Measurements from ENCODE around the gene FLT3. TPM values are rescaled to one million over a fixed set of nuclear protein-coding genes. Genes with fewer than 3 reads are reported as not detected.

FLT3 gene
- total RNA-seq, 3 donors from 2014 or later = 0.98 to 1.4 (median 1.3) TPM

- Histone ChIP-seq H3K27ac (no peak overlapping the region), H3K36me3 (no peaks in the 10 kb centered on the region), H3K9me3 (no peaks in the 10 kb centered on the region), H3K4me3 (no peak overlapping the region), H3K4me1 (no peaks in the 10 kb centered on the region), H3K27me3 (peaks cover 0 to 14% of the 10 kb centered on the region in 2 donors)
- DNase-seq (ENCODE audit: low spot score in 2 of 2) = no peak
- intact Hi-C loops (cut with DNase I; ENCODE audit: low total_unique reads) = no loop called here
- no peak for TF ChIP-seq CTCF (IDR thresholded peaks at IDR 0.05)
Measured at GRCh38 chr13:27991881-27992280, 108.5 kb downstream of the FLT3 start.

- Histone ChIP-seq H3K27ac (no peak within 1 kb of the TSS), H3K27me3 (peaks cover 0 to 31% of the 10 kb centered on the region in 2 donors), H3K4me1 (no peaks in the 10 kb centered on the region), H3K36me3 (no peaks in the 10 kb centered on the region), H3K4me3 (no peak within 1 kb of the TSS), H3K9me3 (no peaks in the 10 kb centered on the region)
- intact Hi-C loops (cut with DNase I; ENCODE audit: low total_unique reads) = no loop called here
- no peak for DNase-seq (ENCODE audit: low spot score in 2 of 2)
- TF ChIP-seq POLR2AphosphoS5 (IDR thresholded peaks at IDR 0.05) (no peak), CTCF (IDR thresholded peaks at IDR 0.05) (no peak), POLR2A (IDR thresholded peaks at IDR 0.05) (no peak)
Measured at GRCh38 chr13:27988520-27988919, 111.9 kb downstream of the FLT3 start, which contains the start of gene URAD. TSS of gene URAD (minus strand) at chr13:27988693. CDS start at chr13:27988637, 56 bp downstream.

- no peak for DNase-seq (ENCODE audit: low spot score in 2 of 2)
- no peak for TF ChIP-seq POLR2A (IDR thresholded peaks at IDR 0.05)
- Histone ChIP-seq H3K36me3 (no peaks in the 10 kb centered on the region), H3K4me3 (no peak overlapping the region), H3K27ac (no peak overlapping the region), H3K9me3 (no peaks in the 10 kb centered on the region), H3K27me3 (peaks cover 0 to 59% of the 10 kb centered on the region in 2 donors), H3K4me1 (no peaks in the 10 kb centered on the region)
- intact Hi-C loops (cut with DNase I; ENCODE audit: low total_unique reads) = no loop called here
Measured at GRCh38 chr13:27985600-27985999, 114.8 kb downstream of the FLT3 start.

- H3K36me3 ChIP-seq = no peaks in the 10 kb centered on the region
- peaks cover 5 to 6% of the 10 kb centered on the region in 2 donors for H3K4me1 ChIP-seq
- H3K27me3 ChIP-seq = peaks cover 0 to 81% of the 10 kb centered on the region in 2 donors
- H3K4me3 ChIP-seq = no peak overlapping the region
- no peak for TF ChIP-seq CTCF (IDR thresholded peaks at IDR 0.05)
- no peak for TF ChIP-seq POLR2AphosphoS5 (IDR thresholded peaks at IDR 0.05)
- TF ChIP-seq POLR2A (IDR thresholded peaks at IDR 0.05) = no peak
- no peaks in the 10 kb centered on the region for H3K9me3 ChIP-seq
- DNase-seq (ENCODE audit: low spot score in 2 of 2) = no peak
- H3K27ac ChIP-seq = no peak overlapping the region
- intact Hi-C loops (cut with DNase I; ENCODE audit: low total_unique reads) = no loop called here
Measured at GRCh38 chr13:27982361-27982760, 118.0 kb downstream of the FLT3 start.

- intact Hi-C loops (cut with DNase I; ENCODE audit: low total_unique reads) = no loop called here
- Histone ChIP-seq H3K4me3 (no peak overlapping the region), H3K9me3 (no peaks in the 10 kb centered on the region), H3K27me3 (peaks cover 0 to 86% of the 10 kb centered on the region in 2 donors), H3K4me1 (peaks cover 5 to 6% of the 10 kb centered on the region in 2 donors), H3K36me3 (no peaks in the 10 kb centered on the region), H3K27ac (no peak overlapping the region)
- DNase-seq (ENCODE audit: low spot score in 2 of 2) = no peak
- TF ChIP-seq POLR2AphosphoS5 (IDR thresholded peaks at IDR 0.05) (no peak), POLR2A (IDR thresholded peaks at IDR 0.05) (no peak), CTCF (IDR thresholded peaks at IDR 0.05) (no peak)
Measured at GRCh38 chr13:27981006-27981708, 119.2 kb downstream of the FLT3 start.
